WTC11 (cell line): Measurements from ENCODE around the gene HELB. TPM values are rescaled to one million over a fixed set of nuclear protein-coding genes. Genes with fewer than 3 reads are reported as not detected.

ENCODE experiments used
- ATAC-seq: fragments of 200-7000 bp; cut with Tn5 transposase; 2 replicates; pipeline ENCODE4 v1.10.0; 2021; ENCODE audit warnings: mild to moderate bottlenecking, moderate library complexity
- CTCF ChIA-PET: fragments of 300-600 bp; sonication (Branson Sonifier 250); formaldehyde crosslinking; loops from one replicate; lab custom pipeline; 2021; ENCODE audit warnings: antibody characterized with exemption; lab: Charles Lee
- POLR2A ChIA-PET: fragments of 350-600 bp; sonication (Branson Sonifier 250); formaldehyde crosslinking; loops from one replicate; lab custom pipeline; 2021; ENCODE audit warnings: antibody characterized with exemption; lab: Charles Lee
- DNase-seq: peaks from one replicate; pipeline ENCODE4 v3.0.0; 2021; ENCODE audit warnings: low spot score
- H3K27ac Mint-ChIP-seq: 2 replicates; pipeline ENCODE4 v1.8.0; 2021; ENCODE audit warnings: mixed read lengths
- H3K27me3 Mint-ChIP-seq: 2 replicates; pipeline ENCODE4 v1.8.0; 2021; ENCODE audit warnings: low read depth, mild to moderate bottlenecking, moderate library complexity, mixed read lengths
- H3K36me3 Mint-ChIP-seq: 2 replicates; pipeline ENCODE4 v1.8.0; 2021; ENCODE audit warnings: mixed read lengths
- H3K4me1 Mint-ChIP-seq: 2 replicates; pipeline ENCODE4 v1.8.0; 2022; ENCODE audit warnings: mixed read lengths
- H3K4me3 Mint-ChIP-seq: 2 replicates; pipeline ENCODE4 v1.8.0; 2021; ENCODE audit warnings: mild to moderate bottlenecking, moderate library complexity, mixed read lengths
- H3K9me3 Mint-ChIP-seq: 2 replicates; pipeline ENCODE4 v1.8.0; 2021; ENCODE audit warnings: mixed read lengths
- E2F4 ChIP-seq: sonication (generic); formaldehyde crosslinking; IDR thresholded peaks from 2 replicates; pipeline ENCODE4 v1.8.1; 2022; ENCODE audit warnings: low read depth, mild to moderate bottlenecking, moderate library complexity, missing genetic modification reagents, borderline replicate concordance
- ESRRA ChIP-seq: sonication (generic); formaldehyde crosslinking; IDR thresholded peaks from 2 replicates; pipeline ENCODE4 v1.8.1; 2022; ENCODE audit warnings: mild to moderate bottlenecking, missing genetic modification reagents, borderline replicate concordance
- ETV6 ChIP-seq: sonication (generic); formaldehyde crosslinking; IDR thresholded peaks from 2 replicates; pipeline ENCODE4 v1.8.1; 2022; ENCODE audit warnings: mild to moderate bottlenecking, missing genetic modification reagents
- GABPB1 ChIP-seq: sonication (generic); formaldehyde crosslinking; IDR thresholded peaks from 2 replicates; pipeline ENCODE4 v1.8.1; 2023; ENCODE audit warnings: mild to moderate bottlenecking, missing genetic modification reagents
- HMGA2 ChIP-seq: fragments of 250-450 bp; sonication (Bioruptor Pico); IDR thresholded peaks from 2 replicates; pipeline ENCODE4 v1.4.0; 2021; ENCODE audit warnings: mild to moderate bottlenecking, moderate library complexity
- MXD4 ChIP-seq: fragments of 250-450 bp; sonication (Bioruptor Pico); IDR thresholded peaks from 2 replicates; pipeline ENCODE4 v1.8.0; 2021; ENCODE audit warnings: mild to moderate bottlenecking, moderate library complexity, borderline replicate concordance
- NFATC4 ChIP-seq: fragments of 250-450 bp; sonication (Bioruptor Pico); IDR thresholded peaks from 2 replicates; pipeline ENCODE4 v1.9.0; 2021; ENCODE audit warnings: mild to moderate bottlenecking
- NFE2L1 ChIP-seq: sonication (generic); formaldehyde crosslinking; IDR thresholded peaks from 2 replicates; pipeline ENCODE4 v1.8.1; 2023; ENCODE audit warnings: missing genetic modification reagents
- NR1H2 ChIP-seq: sonication (generic); formaldehyde crosslinking; IDR thresholded peaks from 2 replicates; pipeline ENCODE4 v1.9.0; 2021; ENCODE audit warnings: mild to moderate bottlenecking, moderate library complexity, missing genetic modification reagents
- PREB ChIP-seq: sonication (generic); formaldehyde crosslinking; IDR thresholded peaks from 2 replicates; pipeline ENCODE4 v1.8.1; 2022; ENCODE audit warnings: mild to moderate bottlenecking, missing genetic modification reagents, moderate library complexity, borderline replicate concordance
- PRRX2 ChIP-seq: fragments of 250-450 bp; sonication (Bioruptor Pico); IDR thresholded peaks from 2 replicates; pipeline ENCODE4 v1.8.0; 2021; ENCODE audit warnings: mild to moderate bottlenecking
- RORB ChIP-seq: fragments of 250-450 bp; sonication (Bioruptor Pico); IDR thresholded peaks from 2 replicates; pipeline ENCODE4 v1.9.0; 2021; ENCODE audit warnings: mild to moderate bottlenecking
- STAT6 ChIP-seq: sonication (generic); formaldehyde crosslinking; conservative IDR thresholded peaks from 2 replicates; pipeline ENCODE4 v1.8.1; 2023; ENCODE audit warnings: mild to moderate bottlenecking, low read depth, missing genetic modification reagents, moderate library complexity
- TCF7 ChIP-seq: sonication (generic); formaldehyde crosslinking; IDR thresholded peaks from 2 replicates; pipeline ENCODE4 v1.8.0; 2022; ENCODE audit warnings: mild to moderate bottlenecking, low read depth, missing genetic modification reagents, moderate library complexity
- ZNF219 ChIP-seq: sonication (generic); formaldehyde crosslinking; IDR thresholded peaks from 2 replicates; pipeline ENCODE4 v1.8.0; 2023; ENCODE audit warnings: missing genetic modification reagents, mild to moderate bottlenecking, borderline replicate concordance
- ZNF396 ChIP-seq: fragments of 250-450 bp; sonication (Bioruptor Pico); IDR thresholded peaks from 2 replicates; pipeline ENCODE4 v1.8.0; 2021; ENCODE audit warnings: mild to moderate bottlenecking, moderate library complexity, borderline replicate concordance
- ZNF423 ChIP-seq: fragments of 250-450 bp; sonication (Bioruptor Pico); IDR thresholded peaks from 2 replicates; pipeline ENCODE4 v2.1.2; 2022; ENCODE audit warnings: mild to moderate bottlenecking, moderate library complexity
- total RNA-seq: library from RNA; stranded (reverse); gene quantifications from 3 replicates; pipeline ENCODE4 v1.2.3, GENCODE V29; 2021
- TF ChIP-seq, protein P1 (sequence below): fragments of 250-450 bp; sonication (Bioruptor Pico); IDR thresholded peaks from 2 replicates; pipeline ENCODE4 v1.9.0; 2021; ENCODE audit warnings: moderate library complexity, mild to moderate bottlenecking, inconsistent platforms, borderline replicate concordance
- TF ChIP-seq, protein P2 (sequence below): sonication (generic); formaldehyde crosslinking; IDR thresholded peaks from 2 replicates; pipeline ENCODE4 v1.8.1; 2022; ENCODE audit warnings: low read depth, missing genetic modification reagents, borderline replicate concordance
- TF ChIP-seq, protein P3 (sequence below): sonication (generic); formaldehyde crosslinking; IDR thresholded peaks from 2 replicates; pipeline ENCODE4 v1.8.1; 2023; ENCODE audit warnings: mild to moderate bottlenecking, missing genetic modification reagents

The HELB gene
- total RNA-seq, 1 experiment from 2014 or later, result 9.7 TPM

DNA sequence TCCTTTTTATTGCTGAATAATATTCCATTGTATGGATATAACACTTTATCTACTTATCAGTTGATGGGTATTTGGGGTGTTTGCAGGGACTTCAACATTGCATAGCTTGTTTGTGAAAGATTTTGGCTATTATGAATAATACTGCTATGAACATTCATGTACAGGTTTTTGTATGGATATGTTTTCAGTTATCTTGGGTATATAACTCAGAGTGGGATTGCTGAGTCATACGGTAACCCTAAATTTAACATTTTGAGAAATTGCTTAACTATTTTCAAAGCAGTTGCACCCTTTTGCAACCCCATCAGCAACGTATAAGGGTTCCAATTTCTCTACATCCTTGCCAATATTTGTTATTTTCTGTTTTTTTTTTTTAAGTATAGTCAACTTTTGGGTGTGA, 27.3 kb upstream of the HELB start:
- H3K36me3 Mint-ChIP-seq, result no peaks in the 10 kb centered on the region
- DNase-seq (no peak), ATAC-seq (no peak)
- CTCF ChIA-PET, result no interaction called here
- H3K27ac Mint-ChIP-seq, result no peak overlapping the region
- H3K27me3 Mint-ChIP-seq, result no peaks in the 10 kb centered on the region
- POLR2A ChIA-PET, result no interaction called here
- H3K4me1 Mint-ChIP-seq, result peaks cover 22% of the 10 kb centered on the region
- no peak overlapping the region for H3K4me3 Mint-ChIP-seq
- H3K9me3 Mint-ChIP-seq, result no peaks in the 10 kb centered on the region
- TF ChIP-seq HMGA2 (no peak), NFE2L1 (CRISPR knock-in tag) (no peak), ZNF396 (CRISPR knock-in tag) (no peak), ZNF219 (no peak), E2F4 (no peak), PREB (no peak), ZNF423 (CRISPR knock-in tag) (no peak), ESRRA (CRISPR knock-in tag) (no peak), NR1H2 (no peak), RORB (no peak), GABPB1 (CRISPR knock-in tag) (no peak), ETV6 (CRISPR knock-in tag) (no peak)
- TF ChIP-seq, protein P1, sequence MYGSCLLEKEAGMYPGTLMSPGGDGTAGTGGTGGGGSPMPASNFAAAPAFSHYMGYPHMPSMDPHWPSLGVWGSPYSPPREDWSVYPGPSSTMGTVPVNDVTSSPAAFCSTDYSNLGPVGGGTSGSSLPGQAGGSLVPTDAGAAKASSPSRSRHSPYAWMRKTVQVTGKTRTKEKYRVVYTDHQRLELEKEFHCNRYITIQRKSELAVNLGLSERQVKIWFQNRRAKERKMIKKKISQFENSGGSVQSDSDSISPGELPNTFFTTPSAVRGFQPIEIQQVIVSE (CRISPR knock-in tag), result no peak
- TF ChIP-seq, protein P2, sequence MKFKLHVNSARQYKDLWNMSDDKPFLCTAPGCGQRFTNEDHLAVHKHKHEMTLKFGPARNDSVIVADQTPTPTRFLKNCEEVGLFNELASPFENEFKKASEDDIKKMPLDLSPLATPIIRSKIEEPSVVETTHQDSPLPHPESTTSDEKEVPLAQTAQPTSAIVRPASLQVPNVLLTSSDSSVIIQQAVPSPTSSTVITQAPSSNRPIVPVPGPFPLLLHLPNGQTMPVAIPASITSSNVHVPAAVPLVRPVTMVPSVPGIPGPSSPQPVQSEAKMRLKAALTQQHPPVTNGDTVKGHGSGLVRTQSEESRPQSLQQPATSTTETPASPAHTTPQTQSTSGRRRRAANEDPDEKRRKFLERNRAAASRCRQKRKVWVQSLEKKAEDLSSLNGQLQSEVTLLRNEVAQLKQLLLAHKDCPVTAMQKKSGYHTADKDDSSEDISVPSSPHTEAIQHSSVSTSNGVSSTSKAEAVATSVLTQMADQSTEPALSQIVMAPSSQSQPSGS (CRISPR knock-in tag), result no peak
- TF ChIP-seq, all 79 proteins: peak for 0

DNA sequence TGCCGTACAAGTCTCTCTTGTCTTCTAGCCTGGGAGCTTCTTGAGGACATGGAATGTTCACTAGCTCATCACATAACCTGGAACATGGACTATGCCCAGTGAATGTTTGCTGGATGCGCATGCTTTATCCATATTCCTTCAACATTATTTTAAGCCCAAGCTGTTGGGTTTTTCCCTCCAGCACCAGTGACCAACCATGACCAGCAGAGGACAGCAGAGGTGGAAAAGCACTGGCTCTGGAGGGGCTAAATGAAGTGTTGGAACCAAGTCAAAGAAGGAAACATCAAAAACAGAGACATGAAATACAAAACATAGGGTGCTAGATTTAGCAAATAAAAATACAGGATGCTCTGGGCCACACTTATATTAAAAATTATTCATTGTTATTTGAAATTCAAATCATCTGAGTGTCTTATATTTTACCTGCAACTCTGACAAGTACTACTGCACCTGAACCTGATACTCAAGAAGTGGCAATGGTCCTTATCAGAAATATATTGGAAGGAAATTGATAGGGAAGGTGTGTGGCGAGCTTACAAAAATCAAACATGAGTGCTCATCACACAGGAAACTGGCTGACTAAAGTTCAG, 23.1 kb upstream of the HELB start:
- H3K4me3 Mint-ChIP-seq, result no peak overlapping the region

More for the DNA sequence above, 23.1 kb upstream of the HELB start:
- H3K27me3 Mint-ChIP-seq, result no peaks in the 10 kb centered on the region
- TF ChIP-seq STAT6 (CRISPR knock-in tag) (no peak), PRRX2 (CRISPR knock-in tag) (no peak), MXD4 (no peak), TCF7 (CRISPR knock-in tag) (no peak), NFE2L1 (CRISPR knock-in tag) (no peak), NFATC4 (CRISPR knock-in tag) (no peak)
- TF ChIP-seq, protein P3, sequence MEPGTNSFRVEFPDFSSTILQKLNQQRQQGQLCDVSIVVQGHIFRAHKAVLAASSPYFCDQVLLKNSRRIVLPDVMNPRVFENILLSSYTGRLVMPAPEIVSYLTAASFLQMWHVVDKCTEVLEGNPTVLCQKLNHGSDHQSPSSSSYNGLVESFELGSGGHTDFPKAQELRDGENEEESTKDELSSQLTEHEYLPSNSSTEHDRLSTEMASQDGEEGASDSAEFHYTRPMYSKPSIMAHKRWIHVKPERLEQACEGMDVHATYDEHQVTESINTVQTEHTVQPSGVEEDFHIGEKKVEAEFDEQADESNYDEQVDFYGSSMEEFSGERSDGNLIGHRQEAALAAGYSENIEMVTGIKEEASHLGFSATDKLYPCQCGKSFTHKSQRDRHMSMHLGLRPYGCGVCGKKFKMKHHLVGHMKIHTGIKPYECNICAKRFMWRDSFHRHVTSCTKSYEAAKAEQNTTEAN (CRISPR knock-in tag), result no peak
- TF ChIP-seq, all 79 proteins: peak for 0
- peaks cover 7% of the 10 kb centered on the region for H3K36me3 Mint-ChIP-seq
- CTCF ChIA-PET, result interaction anchor here (0.6 to 2.2 kb wide), 7 partner anchors 10 to 134 kb away, joined by 3 to 12 read pairs (median 4); partner anchors contain the start of gene HELB
- H3K4me1 Mint-ChIP-seq, result peaks cover 7% of the 10 kb centered on the region
- ATAC-seq (peak; percentile 83), DNase-seq (no peak)
- H3K27ac Mint-ChIP-seq, result no peak overlapping the region
- POLR2A ChIA-PET, result no interaction called here
- H3K9me3 Mint-ChIP-seq, result peaks cover 15% of the 10 kb centered on the region
